Type B pancreatic cell (in vitro differentiated cells): Measurements from ENCODE around the gene PTDSS2. TPM values are rescaled to one million over a fixed set of nuclear protein-coding genes. Genes with fewer than 3 reads are reported as not detected.

ENCODE experiments used
- DNase-seq: peaks from one replicate; pipeline ENCODE4 v3.0.0; 2021; ENCODE audit warnings: mixed read lengths; ENCODE audit not compliant: unreplicated experiment; ENCODE audit errors: extremely low spot score
- H3K27ac Mint-ChIP-seq: 2 replicates; pipeline ENCODE4 v1.8.0; 2021; ENCODE audit warnings: mild to moderate bottlenecking, mixed read lengths
- H3K27me3 Mint-ChIP-seq: 2 replicates; pipeline ENCODE4 v1.8.0; 2021; ENCODE audit warnings: mixed read lengths
- H3K36me3 Mint-ChIP-seq: 2 replicates; pipeline ENCODE4 v1.8.0; 2021; ENCODE audit warnings: mixed read lengths
- H3K4me1 Mint-ChIP-seq: one replicate; pipeline ENCODE4 v1.8.0; 2021; ENCODE audit warnings: mixed read lengths; ENCODE audit not compliant: unreplicated experiment
- H3K4me3 Mint-ChIP-seq: 2 replicates; pipeline ENCODE4 v1.8.0; 2021; ENCODE audit warnings: mild to moderate bottlenecking, mixed read lengths
- H3K9me3 Mint-ChIP-seq: 2 replicates; pipeline ENCODE4 v1.8.0; 2021; ENCODE audit warnings: mixed read lengths
- CTCF ChIP-seq: fragments of 200-600 bp; sonication (generic); conservative IDR thresholded peaks from 2 replicates; pipeline ENCODE4 v1.5.0; 2021; ENCODE audit warnings: antibody characterized with exemption, mild to moderate bottlenecking
- total RNA-seq: library from RNA; stranded (reverse); gene quantifications from 2 replicates; pipeline ENCODE4 v1.2.1, GENCODE V29; 2021; ENCODE audit warnings: low replicate concordance

Gene PTDSS2
- total RNA-seq, 1 donor from 2014 or later: 46.9 TPM

DNA sequence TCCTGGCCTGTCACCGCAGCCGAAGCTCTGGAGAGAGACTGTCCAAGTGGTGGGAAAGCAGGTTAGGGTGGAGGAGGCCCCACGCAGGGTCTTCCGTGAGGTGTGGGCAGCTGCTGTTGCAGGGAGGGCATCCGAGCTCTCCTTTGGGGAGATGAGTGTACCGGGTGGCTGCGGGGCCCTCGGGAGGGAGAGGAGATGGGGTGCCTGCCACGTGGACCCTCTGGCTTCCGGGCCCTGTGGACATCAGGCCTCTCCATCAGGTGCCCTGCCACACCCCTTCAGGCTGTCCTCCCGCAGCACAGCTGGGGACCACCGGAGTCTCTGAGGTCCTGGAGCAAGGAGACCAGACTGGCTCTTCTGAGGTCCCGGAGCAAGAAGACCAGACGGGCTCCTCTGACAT is 1.7 kb downstream of the PTDSS2 start:
- Mint-ChIP-seq H3K4me3 (peak overlapping the region; percentile 100), H3K27me3 (no peaks in the 10 kb centered on the region), H3K36me3 (peaks cover 8% of the 10 kb centered on the region), H3K4me1 (peaks cover 10% of the 10 kb centered on the region), H3K9me3 (no peaks in the 10 kb centered on the region), H3K27ac (peak overlapping the region; percentile 95)
- no peak for DNase-seq
- TF ChIP-seq CTCF: no peak

DNA sequence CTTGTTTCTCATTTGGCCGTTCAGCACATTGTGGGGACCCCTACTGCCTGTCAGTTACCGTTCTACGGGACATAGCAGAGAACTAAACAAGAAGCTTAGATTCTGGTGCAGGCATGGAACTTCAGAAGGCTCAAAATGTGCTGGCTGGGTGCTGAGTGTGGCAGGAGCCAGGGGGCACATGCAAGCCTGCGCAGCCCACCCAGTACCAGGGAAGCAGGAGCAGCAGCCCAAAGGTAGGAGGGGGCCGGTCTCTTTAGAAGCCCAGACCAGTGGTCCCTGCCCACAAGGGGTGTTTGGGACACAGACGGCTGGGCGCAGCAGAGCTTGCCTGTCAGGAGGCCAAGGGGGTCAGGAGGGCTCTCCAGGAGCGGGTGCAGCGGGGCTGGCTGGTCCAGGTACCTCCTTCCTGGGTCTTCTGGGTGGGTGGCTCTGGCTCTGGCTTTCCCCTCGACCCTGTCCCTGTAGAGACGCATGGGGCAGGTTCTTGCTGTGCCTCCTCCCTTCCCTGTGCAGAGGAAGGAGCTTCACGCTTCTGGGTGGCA is 2.2 kb downstream of the PTDSS2 start:
- Mint-ChIP-seq H3K4me1 (peaks cover 12% of the 10 kb centered on the region), H3K27ac (no peak overlapping the region), H3K27me3 (no peaks in the 10 kb centered on the region), H3K36me3 (peaks cover 8% of the 10 kb centered on the region), H3K9me3 (no peaks in the 10 kb centered on the region), H3K4me3 (peak overlapping the region; percentile 100)
- DNase-seq: no peak
- no peak for TF ChIP-seq CTCF

DNA sequence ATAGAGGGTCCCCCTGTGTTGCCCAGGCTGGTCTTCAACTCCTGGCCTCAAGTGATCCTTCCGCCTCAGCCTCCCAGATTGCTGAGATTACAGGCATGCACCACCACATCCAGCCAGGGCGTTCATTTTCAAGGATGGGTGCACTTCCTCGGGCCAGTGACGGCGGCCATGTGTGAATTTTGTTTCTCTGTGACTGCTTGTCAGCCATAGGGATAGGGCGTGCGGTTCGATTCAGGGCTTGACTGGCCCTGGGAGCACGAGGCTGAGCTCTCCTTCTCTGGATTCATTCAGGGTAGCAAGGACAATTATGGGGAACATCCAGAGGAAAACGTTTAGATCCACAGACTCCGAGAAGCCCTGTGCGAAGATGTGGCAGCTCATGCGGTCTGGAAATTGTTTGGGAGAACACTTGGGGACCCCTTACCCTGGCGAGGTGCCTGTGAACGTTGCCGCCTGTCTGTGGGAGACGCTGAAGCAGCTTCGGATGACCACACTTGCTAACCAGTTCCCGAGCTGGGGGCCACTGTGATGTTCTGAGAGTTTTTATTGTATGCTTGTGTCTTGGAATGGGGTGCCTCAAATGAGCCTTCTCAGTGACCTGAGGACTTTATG is 2.9 kb downstream of the PTDSS2 start:
- peaks cover 11% of the 10 kb centered on the region for H3K36me3 Mint-ChIP-seq
- peak overlapping the region; percentile 49 for H3K4me3 Mint-ChIP-seq
- no peaks in the 10 kb centered on the region for H3K27me3 Mint-ChIP-seq
- no peak for DNase-seq
- TF ChIP-seq CTCF: no peak
- H3K27ac Mint-ChIP-seq: peak overlapping the region; percentile 16
- H3K4me1 Mint-ChIP-seq: peaks cover 16% of the 10 kb centered on the region
- H3K9me3 Mint-ChIP-seq: no peaks in the 10 kb centered on the region

GRCh38 chr11:453564-453963 is 3.5 kb downstream of the PTDSS2 start:
- TF ChIP-seq CTCF: no peak
- H3K9me3 Mint-ChIP-seq: no peaks in the 10 kb centered on the region
- peaks cover 11% of the 10 kb centered on the region for H3K36me3 Mint-ChIP-seq
- H3K27me3 Mint-ChIP-seq: no peaks in the 10 kb centered on the region
- no peak overlapping the region for H3K27ac Mint-ChIP-seq
- no peak for DNase-seq
- H3K4me3 Mint-ChIP-seq: peak overlapping the region; percentile 8
- peaks cover 16% of the 10 kb centered on the region for H3K4me1 Mint-ChIP-seq

- Mint-ChIP-seq H3K4me1 (peaks cover 16% of the 10 kb centered on the region), H3K27ac (no peak overlapping the region)
Observed at GRCh38 chr11:454043-454442, 4.0 kb downstream of the PTDSS2 start.

More at GRCh38 chr11:454043-454442, 4.0 kb downstream of the PTDSS2 start:
- no peak for TF ChIP-seq CTCF
- Mint-ChIP-seq H3K27me3 (no peaks in the 10 kb centered on the region), H3K4me3 (peak overlapping the region; percentile 8), H3K36me3 (peaks cover 11% of the 10 kb centered on the region), H3K9me3 (no peaks in the 10 kb centered on the region)
- no peak for DNase-seq
